Stimulated activated CD4-positive, alpha-beta T cell treated with anti-CD3 and anti-CD28 coated beads, Interleukin-15, amount 100 ng/mL, for 1 hour (primary cell): ENCODE measurements around the gene ZSCAN31.
"Not testable (repeated sequence)": the region's sequence is repeated elsewhere in the genome, so short reads cannot be mapped to it uniquely, and the experiment has no call there.

ENCODE experiments used
- DNase-seq, 2 donors: peaks; one replicate each; pipeline ENCODE4 v3.0.0-alpha.2; 2020; ENCODE audit warnings: low read depth in 1 of 2, low spot score in 1 of 2

ZSCAN31 gene

GRCh38 chr6:28335564-28336283 is at the start of gene ZSCAN31:
TSS of gene ZSCAN31 (minus strand) at chr6:28336148. CDS start at chr6:28329683, 6,465 bp downstream.
- peak; percentile 54 to 57 for DNase-seq

- no peak for DNase-seq
These were observed 48.2 kb upstream of the ZSCAN31 start for GRCh38 chr6:28384143-28384533.

GRCh38 chr6:28383235-28384142 is 47.5 kb upstream of the ZSCAN31 start:
- peak in 1 of 2 donors; percentile 14 for DNase-seq

- no peak for DNase-seq
These were observed 44.4 kb upstream of the ZSCAN31 start for GRCh38 chr6:28380381-28380780.

- DNase-seq = no peak
These were observed 42.7 kb upstream of the ZSCAN31 start for GRCh38 chr6:28378644-28379043.

GRCh38 chr6:28377879-28378278 is 41.9 kb upstream of the ZSCAN31 start:
- DNase-seq = no peak

GRCh38 chr6:28373925-28374324 is 38.0 kb upstream of the ZSCAN31 start:
- no peak for DNase-seq

- DNase-seq = no peak
These were observed 35.9 kb upstream of the ZSCAN31 start for GRCh38 chr6:28371706-28372451.

GRCh38 chr6:28371280-28371679 is 35.3 kb upstream of the ZSCAN31 start:
- DNase-seq = no peak

- DNase-seq = no peak
These were observed 34.5 kb upstream of the ZSCAN31 start for GRCh38 chr6:28370440-28370839.

- DNase-seq = no peak
These were observed 33.5 kb upstream of the ZSCAN31 start for GRCh38 chr6:28369463-28369862.

GRCh38 chr6:28368522-28368921 is 32.6 kb upstream of the ZSCAN31 start:
- no peak for DNase-seq

- DNase-seq = not testable (repeated sequence)
These were observed 29.6 kb upstream of the ZSCAN31 start for GRCh38 chr6:28365590-28365989.

- no peak for DNase-seq
These were observed 25.0 kb upstream of the ZSCAN31 start for GRCh38 chr6:28360961-28361360.

GRCh38 chr6:28359562-28359961 is 23.6 kb upstream of the ZSCAN31 start:
- not testable (repeated sequence) for DNase-seq

- no peak for DNase-seq
These were observed 21.1 kb upstream of the ZSCAN31 start for GRCh38 chr6:28357036-28357435.

- DNase-seq = no peak
These were observed 20.7 kb upstream of the ZSCAN31 start for GRCh38 chr6:28356666-28357020.

GRCh38 chr6:28355743-28356665 is 20.1 kb upstream of the ZSCAN31 start:
- no peak for DNase-seq

- no peak for DNase-seq
These were observed 19.0 kb upstream of the ZSCAN31 start for GRCh38 chr6:28354688-28355554.
